Heart right ventricle (tissue), 16 donors: Measurements from ENCODE around the gene FXYD3. TPM values are rescaled to one million over a fixed set of nuclear protein-coding genes. Genes with fewer than 3 reads are reported as not detected.

Source experiments
- ATAC-seq, 8 donors: fragments of 200-7000 bp; cut with Tn5 transposase; one replicate each; pipeline ENCODE4 v1.9.1; 2020; ENCODE audit warnings: mild to moderate bottlenecking in 8 of 8, moderate library complexity in 8 of 8, moderate number of reproducible peaks in 1 of 8
- DNase-seq, 2 donors: peaks; one replicate each; pipeline ENCODE4 v3.0.0-alpha.2; 2020
- H3K27ac ChIP-seq, 10 donors: fragments of 200-600 bp; sonication (generic) in 2 of 10; one replicate each; pipeline versions ENCODE4 v1.5.0 to v1.8.0; 2020 to 2022; ENCODE audit warnings: mild to moderate bottlenecking in 3 of 10
- H3K27me3 ChIP-seq, 7 donors: fragments of 200-600 bp; one replicate each; pipeline ENCODE4 v1.8.0; 2021 to 2022; ENCODE audit warnings: mild to moderate bottlenecking in 2 of 7
- H3K36me3 ChIP-seq, 9 donors: fragments of 200-600 bp; sonication (generic) in 1 of 9; one replicate each; pipeline versions ENCODE4 v1.5.0 to v1.8.0; 2020 to 2022; ENCODE audit warnings: mild to moderate bottlenecking in 2 of 9
- H3K4me1 ChIP-seq, 9 donors: fragments of 200-600 bp; sonication (generic) in 1 of 9; one replicate each; pipeline versions ENCODE4 v1.5.0 to v1.8.0; 2020 to 2022; ENCODE audit warnings: mild to moderate bottlenecking in 4 of 9
- H3K4me3 ChIP-seq, 10 donors: fragments of 200-600 bp; sonication (generic) in 2 of 10; one replicate each; pipeline versions ENCODE4 v1.5.0 to v1.8.0; 2020 to 2022; ENCODE audit warnings: mild to moderate bottlenecking in 7 of 10, moderate library complexity in 2 of 10
- H3K9me3 ChIP-seq, 11 donors: fragments of 200-600 bp in 10 of 11; sonication (generic) in 2 of 11; one replicate each; pipeline versions ENCODE4 v1.5.0 to v1.8.0; 2013 to 2022; ENCODE audit warnings: mild to moderate bottlenecking in 2 of 11, control low read depth in 1 of 11, moderate library complexity in 1 of 11
- CTCF ChIP-seq, 9 donors: fragments of 200-600 bp; sonication (generic) in 2 of 9; IDR thresholded peaks; one replicate each; pipeline versions ENCODE4 v1.5.0 to v1.8.0; 2021 to 2022; ENCODE audit warnings: antibody characterized with exemption in 9 of 9, mild to moderate bottlenecking in 5 of 9, moderate library complexity in 1 of 9
- WGBS, 2 donors: extraction: QIAGEN DNeasy Blood & Tissue Kit; methylation state at CpG; one replicate each; pipeline ENCODE4 v1.1.7; 2013; ENCODE audit warnings: inconsistent platforms in 1 of 2; 5-methylcytosine and 5-hydroxymethylcytosine counted together
- intact Hi-C, 10 donors: fragments of 100-400 bp; cut with DNase I; formaldehyde crosslinking; loops; one replicate each; pipeline versions ENCODE4 v1.11.1 to v1.14.2; 2022
- polyA plus RNA-seq, 2 donors: library from polyadenylated mRNA; stranded (reverse); fragments of 200-250 nt; gene quantifications; one replicate each; pipeline ENCODE4 v1.2.3, GENCODE V29; 2013
- total RNA-seq, 10 donors: library from RNA; stranded (reverse); fragmentation: NEBNext Ultra II Directional in 3 of 10; extraction: Animal tissue kit (Norgen Biotek cat#: 25700) in 3 of 10; gene quantifications; one replicate each; pipeline versions ENCODE4 v1.2.1 to v1.2.4, GENCODE V29; 2021 to 2023
- donor health status: Arrhythmogenic right ventricular cardiomyopathy.
- donor health status: ischemic (EF 13 %, LVEDD 7.1; RV severe dilation, severe dysfunction).
- donor health status: healthy with polysubstance abuse.
- donor health status: DM: no; HTN: yes; CAD: no.
- donor health status: DM: no; HTN: no; CAD: no.
- donor health status: ischemic (EF 25% LVEDD 6.9; RV normal size, moderate dysfunction).
- donor health status: ischemic (EF 25% LVEDD 5.7; RV mildly dilated, moderate dysfunction).
- donor health status: healthy.
- donor health status: DM: yes; HTN: yes; CAD: no.
- donor health status: Ischemic cardiomyopathy.
- donor health status: ischemic (EF 35%, LVEDD 5.7; RV mildly dilated, moderate dysfunction).
- donor health status: nonischemic (EF 11% LVEDD 7.7; RV severe dilation, severe dysfunction).
- donor health status: DM: yes; HTN: yes; CAD: no.
- donor health status: PGD.
- donor health status: ischemic (EF 29% LVEDD 5.4; RV normal size, mild dysfunction).
- donor health status: nonischemic (EF 23%, LVEDD 6.1; RV moderate dilation, normal function).

Gene FXYD3
- total and polyA plus RNA-seq, 12 donors: 0.51 to 2.7 (median 0.78) TPM; not detected in 3

GRCh38 chr19:35124098-35125060 is 8.8 kb downstream of the FXYD3 start:
- 7 to 9% methylated on average over 42 of the region's 42 CpGs for WGBS, 2 donors
- H3K27me3 ChIP-seq: no peaks in the 10 kb centered on the region
- DNase-seq (peak; percentile 95 to 96), ATAC-seq (peak; percentile 88 to 98 (median 95))
- peak overlapping the region; percentile 29 to 75 (median 62) for H3K4me3 ChIP-seq
- peak overlapping the region; percentile 61 to 96 (median 90) for H3K27ac ChIP-seq
- intact Hi-C loops: loop anchor here in 1 of 10 donors (2.0 kb wide), 1 partner anchor 14 kb away; the partner anchor contains the start of gene FXYD1
- H3K36me3 ChIP-seq: no peaks in the 10 kb centered on the region
- H3K9me3 ChIP-seq: no peaks in the 10 kb centered on the region
- TF ChIP-seq CTCF (IDR thresholded peaks at IDR 0.05): no peak
- H3K4me1 ChIP-seq: peaks cover 5 to 46% (median 32%) of the 10 kb centered on the region in 9 donors

DNA sequence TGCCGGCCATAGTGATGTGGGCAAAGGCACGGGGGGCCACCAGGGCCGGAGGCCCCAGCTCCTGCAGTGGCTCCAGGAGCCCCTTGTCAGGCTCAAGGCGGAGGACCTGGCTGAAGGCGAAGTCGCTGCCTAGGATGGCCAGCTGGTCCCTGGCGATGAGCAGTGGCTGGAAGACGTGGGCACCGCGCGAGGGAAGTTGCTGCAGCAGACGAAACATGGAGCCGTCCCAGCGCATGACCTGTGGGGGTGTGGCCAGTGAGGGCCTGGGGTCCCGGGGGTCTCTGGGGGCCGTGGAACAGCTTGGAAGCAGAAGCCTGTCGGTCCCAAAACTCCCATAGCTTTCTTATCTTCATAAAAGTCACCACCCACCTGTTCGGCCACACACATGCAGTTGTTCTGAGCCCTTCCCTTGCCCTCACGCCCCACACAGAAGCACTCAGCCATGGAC is 9.7 kb downstream of the FXYD3 start:
- H3K36me3 ChIP-seq: no peaks in the 10 kb centered on the region
- no peaks in the 10 kb centered on the region for H3K27me3 ChIP-seq
- DNase-seq (no peak), ATAC-seq (no peak)
- H3K9me3 ChIP-seq: no peaks in the 10 kb centered on the region
- peaks cover 5 to 40% (median 32%) of the 10 kb centered on the region in 9 donors for H3K4me1 ChIP-seq
- TF ChIP-seq CTCF (IDR thresholded peaks at IDR 0.05): no peak
- peak overlapping the region in 3 of 10 donors; percentile 47 to 75 (median 68) for H3K4me3 ChIP-seq
- 90 to 91% methylated on average over 19 of the region's 19 CpGs for WGBS, 2 donors
- intact Hi-C loops: loop anchor here in 1 of 10 donors (2.0 kb wide), 1 partner anchor 14 kb away; the partner anchor contains the start of gene FXYD1
- peak overlapping the region in 8 of 10 donors; percentile 85 to 96 (median 92) for H3K27ac ChIP-seq

DNA sequence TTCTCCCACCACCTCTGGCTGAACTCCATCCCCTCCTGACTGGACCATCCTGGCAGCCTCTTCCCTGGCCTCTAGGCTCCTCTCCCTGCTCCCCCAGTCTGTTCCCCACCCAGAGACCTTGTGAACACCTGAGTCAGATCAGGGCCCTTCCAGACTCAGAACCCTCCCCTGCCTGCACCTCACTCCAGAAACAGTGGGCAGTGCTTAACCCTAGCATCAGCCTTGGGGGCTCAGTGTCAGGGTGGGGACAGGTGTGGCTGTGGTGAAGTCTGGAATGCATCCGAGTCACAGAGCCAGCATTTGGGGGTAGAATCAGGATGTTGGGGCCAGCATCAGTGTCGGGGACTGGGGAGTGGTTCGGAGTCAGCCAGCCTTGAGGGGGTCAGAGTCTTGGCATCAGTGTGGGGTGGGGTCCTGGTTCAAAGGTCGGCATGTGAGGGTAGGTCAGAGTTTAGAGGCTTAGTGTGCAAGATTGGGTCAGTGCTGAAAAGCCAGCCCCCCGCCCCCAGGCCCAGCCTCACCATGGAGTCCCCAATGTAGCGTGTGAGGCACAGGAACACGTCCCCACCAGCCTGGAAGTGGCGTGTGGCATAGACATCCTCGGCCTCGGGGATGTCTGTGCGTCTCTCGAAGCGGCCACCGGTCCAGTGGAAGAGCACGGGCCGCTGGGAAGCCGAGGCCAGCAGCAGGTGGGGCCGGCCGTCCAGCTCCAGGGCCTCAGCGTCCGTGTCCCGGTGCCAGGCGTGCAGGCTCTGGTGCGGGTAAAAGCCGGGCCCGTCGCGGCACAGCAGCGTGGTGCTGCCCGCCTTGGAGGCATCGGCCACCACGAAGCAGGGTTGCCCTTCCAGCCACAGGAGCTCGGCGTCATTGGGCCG is 10.4 kb downstream of the FXYD3 start:
- no peak for TF ChIP-seq CTCF (IDR thresholded peaks at IDR 0.05)
- H3K4me1 ChIP-seq: peaks cover 5 to 40% (median 29%) of the 10 kb centered on the region in 9 donors
- no peaks in the 10 kb centered on the region for H3K9me3 ChIP-seq
- DNase-seq (no peak), ATAC-seq (no peak)
- 85 to 91% methylated on average over 26 to 35 of the region's 35 CpGs for WGBS, 2 donors
- peak overlapping the region in 5 of 10 donors; percentile 2 to 44 (median 27) for H3K27ac ChIP-seq
- intact Hi-C loops: loop anchor here in 1 of 10 donors (2.0 kb wide), 1 partner anchor 13 kb away; the partner anchor contains the start of gene FXYD1
- no peaks in the 10 kb centered on the region for H3K36me3 ChIP-seq
- no peaks in the 10 kb centered on the region for H3K27me3 ChIP-seq
- H3K4me3 ChIP-seq: peak overlapping the region in 3 of 10 donors; percentile 5 to 29 (median 5)

- Histone ChIP-seq H3K4me3 (peak overlapping the region in 3 of 10 donors; percentile 5 to 29 (median 5)), H3K4me1 (peaks cover 5 to 40% (median 25%) of the 10 kb centered on the region in 9 donors), H3K27ac (peak overlapping the region in 5 of 10 donors; percentile 2 to 44 (median 27)), H3K27me3 (no peaks in the 10 kb centered on the region), H3K9me3 (no peaks in the 10 kb centered on the region), H3K36me3 (no peaks in the 10 kb centered on the region)
- TF ChIP-seq CTCF (IDR thresholded peaks at IDR 0.05): no peak
- 45 to 51% methylated on average over 18 to 20 of the region's 20 CpGs for WGBS, 2 donors
- no peak for DNase-seq
- ATAC-seq: peak in 2 of 8 donors; percentile 3 to 17
- intact Hi-C loops: no loop called here
Observed at GRCh38 chr19:35126624-35126959, 11.0 kb downstream of the FXYD3 start.
